GM12801 (cell line): ENCODE results near the gene ADGRG6.

Experiments
- TF ChIP-seq, protein P1 (sequence below): IDR thresholded peaks from one replicate; pipeline ENCODE4 v1.5.1; 2011; ENCODE audit warnings: control low read depth; ENCODE audit not compliant: insufficient read length; ENCODE audit errors: extremely low read depth

Gene ADGRG6

DNA sequence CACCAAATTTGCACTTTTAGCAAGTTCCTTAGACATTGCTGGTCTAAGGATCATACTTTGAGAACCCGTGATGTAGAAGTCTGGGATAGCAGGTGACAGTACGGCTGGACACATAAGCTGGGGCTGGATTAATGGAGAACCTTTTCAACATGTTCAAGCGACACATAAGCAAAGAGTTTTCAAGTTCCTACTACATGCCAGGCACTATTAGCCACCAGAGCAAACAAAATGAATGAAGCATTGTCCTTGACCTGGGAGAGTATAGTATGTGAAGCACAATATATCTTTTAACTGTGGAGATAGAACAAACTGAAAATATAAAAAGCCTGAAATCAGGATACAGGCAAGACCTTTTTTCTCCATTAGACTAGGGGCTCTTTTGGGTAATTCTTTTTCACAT lies 102.9 kb downstream of the ADGRG6 start:
- TF ChIP-seq, protein P1, sequence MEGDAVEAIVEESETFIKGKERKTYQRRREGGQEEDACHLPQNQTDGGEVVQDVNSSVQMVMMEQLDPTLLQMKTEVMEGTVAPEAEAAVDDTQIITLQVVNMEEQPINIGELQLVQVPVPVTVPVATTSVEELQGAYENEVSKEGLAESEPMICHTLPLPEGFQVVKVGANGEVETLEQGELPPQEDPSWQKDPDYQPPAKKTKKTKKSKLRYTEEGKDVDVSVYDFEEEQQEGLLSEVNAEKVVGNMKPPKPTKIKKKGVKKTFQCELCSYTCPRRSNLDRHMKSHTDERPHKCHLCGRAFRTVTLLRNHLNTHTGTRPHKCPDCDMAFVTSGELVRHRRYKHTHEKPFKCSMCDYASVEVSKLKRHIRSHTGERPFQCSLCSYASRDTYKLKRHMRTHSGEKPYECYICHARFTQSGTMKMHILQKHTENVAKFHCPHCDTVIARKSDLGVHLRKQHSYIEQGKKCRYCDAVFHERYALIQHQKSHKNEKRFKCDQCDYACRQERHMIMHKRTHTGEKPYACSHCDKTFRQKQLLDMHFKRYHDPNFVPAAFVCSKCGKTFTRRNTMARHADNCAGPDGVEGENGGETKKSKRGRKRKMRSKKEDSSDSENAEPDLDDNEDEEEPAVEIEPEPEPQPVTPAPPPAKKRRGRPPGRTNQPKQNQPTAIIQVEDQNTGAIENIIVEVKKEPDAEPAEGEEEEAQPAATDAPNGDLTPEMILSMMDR, result no peak

DNA sequence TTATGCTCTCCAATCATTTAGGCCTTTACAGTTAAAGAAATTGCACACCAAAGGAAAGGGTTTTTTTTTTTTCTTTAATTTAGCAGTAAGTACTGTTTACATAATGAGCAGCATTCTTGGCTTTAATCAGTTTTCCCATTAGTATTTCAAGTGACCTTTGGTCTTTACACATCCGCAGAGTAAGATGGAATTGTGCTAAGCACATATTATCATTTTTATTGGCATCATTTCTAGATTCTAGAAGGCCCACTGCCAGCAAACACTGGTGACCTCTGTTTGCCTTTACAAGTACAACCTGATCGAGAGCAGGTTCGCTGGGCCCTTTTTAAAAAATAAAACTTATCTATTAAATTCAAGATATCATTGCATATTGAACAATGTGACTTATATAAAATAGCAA lies 104.3 kb downstream of the ADGRG6 start:
- TF ChIP-seq, protein P1, result no peak

DNA sequence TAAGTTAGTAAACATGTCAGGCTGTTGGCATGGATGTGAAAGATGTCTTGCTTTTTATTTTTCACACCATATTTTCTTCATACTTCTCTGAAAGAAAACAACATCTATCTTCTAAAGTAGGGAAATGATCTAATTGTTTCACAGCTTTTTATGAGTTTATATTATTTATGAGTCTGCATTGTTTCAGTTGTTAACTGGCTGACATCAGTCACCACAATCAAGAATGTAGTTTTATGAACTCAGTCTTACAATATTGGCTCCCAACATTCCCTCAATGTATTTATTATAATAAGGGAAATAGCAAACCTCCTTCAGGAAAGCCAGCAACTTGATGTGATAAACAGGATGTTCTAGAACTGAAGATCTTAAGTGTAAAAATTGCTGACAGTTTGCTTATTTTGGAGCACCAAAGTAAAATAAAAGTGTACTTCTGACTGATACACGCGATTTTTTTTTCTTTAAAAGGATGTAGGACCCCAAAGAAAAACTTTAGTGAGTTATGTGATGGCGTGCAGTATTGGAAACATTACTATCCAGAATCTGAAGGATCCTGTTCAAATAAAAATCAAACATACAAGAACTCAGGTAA lies 106.0 kb downstream of the ADGRG6 start:
- TF ChIP-seq, protein P1, result no peak

DNA sequence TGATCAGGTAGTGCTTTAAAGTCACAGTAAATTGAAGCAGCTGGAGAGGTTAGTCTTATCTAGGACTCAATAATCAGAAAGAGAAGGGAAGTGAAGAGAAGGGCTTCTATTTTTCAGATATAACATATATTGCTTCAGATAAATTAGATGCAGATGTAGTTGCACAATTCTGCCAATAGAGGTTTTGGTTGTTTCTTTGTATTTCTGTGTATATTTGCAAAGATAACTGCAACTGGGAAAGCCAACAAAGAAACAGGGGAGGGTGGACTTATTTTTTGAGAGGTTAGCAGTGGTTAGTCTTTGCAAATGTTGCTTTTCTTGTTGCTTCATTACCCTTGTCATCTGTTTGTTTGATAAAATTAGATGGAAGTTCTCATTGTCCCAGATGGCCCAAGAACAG lies 106.6 kb downstream of the ADGRG6 start:
- TF ChIP-seq, protein P1, result no peak

DNA sequence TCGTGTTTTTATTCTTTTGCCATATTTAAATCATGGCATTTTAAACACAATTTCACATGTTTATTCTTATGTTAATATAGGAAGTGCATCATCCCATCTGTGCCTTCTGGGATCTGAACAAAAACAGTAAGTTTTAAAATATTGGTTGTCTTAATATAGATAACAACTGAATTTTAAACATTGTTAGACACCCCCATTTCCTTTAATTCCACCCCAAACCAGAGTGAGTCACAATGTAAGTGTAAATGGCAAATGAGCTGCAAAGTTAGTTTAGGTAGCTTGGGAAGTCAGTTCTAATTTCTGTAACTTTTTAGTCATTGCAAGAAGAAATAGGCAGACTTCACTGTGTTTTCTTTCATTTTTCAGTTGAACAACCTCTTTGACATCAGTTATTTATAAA lies 108.0 kb downstream of the ADGRG6 start:
- TF ChIP-seq, protein P1, result no peak

DNA sequence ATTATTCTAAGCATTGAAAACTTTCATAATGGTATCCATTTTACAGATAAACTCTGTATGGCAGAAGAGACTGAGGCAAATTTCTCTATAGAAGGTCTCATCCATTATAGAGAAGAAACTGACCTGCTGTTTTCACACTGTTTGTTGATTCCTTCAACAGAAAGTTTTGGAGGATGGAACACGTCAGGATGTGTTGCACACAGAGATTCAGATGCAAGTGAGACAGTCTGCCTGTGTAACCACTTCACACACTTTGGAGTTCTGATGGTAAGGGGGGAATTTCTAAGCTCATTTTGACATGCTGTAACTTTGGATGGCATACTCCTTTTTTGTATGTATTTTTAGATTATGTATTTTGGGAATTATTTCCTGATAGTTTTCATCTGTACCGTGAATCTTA lies 109.3 kb downstream of the ADGRG6 start:
- TF ChIP-seq, protein P1, result no peak

DNA sequence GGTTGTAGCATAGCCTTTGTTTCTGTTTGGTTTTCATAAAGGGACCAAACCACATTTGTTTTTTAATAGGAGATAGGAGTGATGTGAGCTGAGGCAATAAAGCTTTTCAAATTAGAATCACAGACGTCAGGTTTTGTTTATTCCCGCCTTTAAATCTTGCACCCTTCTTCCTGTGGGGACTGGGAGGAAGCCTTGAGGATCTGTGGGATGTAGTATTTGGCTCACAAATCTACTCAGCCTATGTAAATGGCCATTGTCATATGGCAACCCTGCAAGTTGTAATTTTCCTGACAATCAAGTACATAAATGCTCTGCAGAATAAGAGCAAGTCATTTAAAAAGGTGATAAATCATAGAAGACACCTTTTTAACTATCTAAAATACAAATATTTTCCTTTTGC lies 110.4 kb downstream of the ADGRG6 start:
- TF ChIP-seq, protein P1, result no peak
